HG03159 (cell line): Measurements from ENCODE around the gene PHLDA3.

Experiments
- ATAC-seq: cut with Tn5 transposase; IDR thresholded peaks from one replicate; pipeline ENCODE4 v1.9.1; 2021; ENCODE audit warnings: mild to moderate bottlenecking, moderate library complexity; ENCODE audit not compliant: unreplicated experiment

The PHLDA3 gene

DNA sequence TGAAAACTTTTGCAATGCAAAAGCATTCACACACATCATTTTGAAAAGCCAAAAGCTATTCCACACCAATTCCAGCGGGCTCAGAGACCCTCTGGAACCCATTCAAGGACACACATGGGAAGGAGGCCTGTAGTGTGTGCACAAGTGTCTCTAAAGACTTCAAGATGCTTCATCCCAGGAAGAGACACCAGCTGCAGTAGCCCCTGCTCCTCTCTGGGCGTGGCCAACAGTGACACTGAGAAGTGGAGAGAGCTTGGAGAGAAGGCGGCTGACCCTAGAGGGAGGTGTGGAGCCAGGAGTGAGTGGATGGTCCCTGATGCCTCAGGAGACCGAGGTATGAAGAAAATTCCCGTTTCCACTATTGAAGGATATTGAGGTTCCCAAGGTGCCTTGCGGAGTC lies 32.6 kb downstream of the PHLDA3 start:
- no peak for ATAC-seq

DNA sequence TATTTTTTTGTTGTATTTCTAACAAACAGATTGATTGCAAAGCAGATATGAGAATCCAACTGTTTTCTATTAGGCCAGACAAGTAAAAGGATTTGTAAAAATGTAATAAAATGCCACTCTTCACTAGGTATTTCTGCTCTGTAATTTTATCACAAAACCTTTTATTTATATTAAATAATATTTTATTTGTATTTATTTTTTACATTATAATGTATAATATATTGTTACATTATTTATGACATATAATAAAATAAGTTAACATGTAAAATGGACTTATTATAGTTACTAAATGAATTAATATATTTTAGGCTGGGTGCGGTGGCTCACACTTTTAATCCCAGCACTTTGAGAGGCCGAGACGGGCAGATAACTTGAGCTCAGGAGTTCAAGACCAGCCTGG lies 34.7 kb downstream of the PHLDA3 start:
- no peak for ATAC-seq

DNA sequence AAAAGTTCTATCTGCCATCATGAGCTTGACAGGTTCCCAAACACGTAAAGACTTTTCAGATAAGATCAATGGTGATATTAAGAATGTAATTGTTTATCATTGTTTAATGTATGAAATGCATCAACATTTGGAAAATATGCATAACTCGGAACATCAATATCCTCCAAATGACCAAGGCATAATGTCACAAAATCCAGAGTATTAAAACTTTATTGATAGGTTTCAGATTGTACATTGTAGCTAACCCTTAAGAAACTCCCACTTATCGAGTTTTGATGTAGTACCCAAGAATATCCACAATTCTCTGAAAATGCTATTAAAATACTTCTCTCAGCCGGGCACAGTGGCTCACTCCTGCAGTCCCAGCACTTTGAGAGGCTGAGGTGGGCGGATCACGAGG lies 35.4 kb downstream of the PHLDA3 start:
- ATAC-seq, result no peak

- ATAC-seq, result no peak
Observed at GRCh38 chr1:201430776-201431175, 38.2 kb downstream of the PHLDA3 start.

DNA sequence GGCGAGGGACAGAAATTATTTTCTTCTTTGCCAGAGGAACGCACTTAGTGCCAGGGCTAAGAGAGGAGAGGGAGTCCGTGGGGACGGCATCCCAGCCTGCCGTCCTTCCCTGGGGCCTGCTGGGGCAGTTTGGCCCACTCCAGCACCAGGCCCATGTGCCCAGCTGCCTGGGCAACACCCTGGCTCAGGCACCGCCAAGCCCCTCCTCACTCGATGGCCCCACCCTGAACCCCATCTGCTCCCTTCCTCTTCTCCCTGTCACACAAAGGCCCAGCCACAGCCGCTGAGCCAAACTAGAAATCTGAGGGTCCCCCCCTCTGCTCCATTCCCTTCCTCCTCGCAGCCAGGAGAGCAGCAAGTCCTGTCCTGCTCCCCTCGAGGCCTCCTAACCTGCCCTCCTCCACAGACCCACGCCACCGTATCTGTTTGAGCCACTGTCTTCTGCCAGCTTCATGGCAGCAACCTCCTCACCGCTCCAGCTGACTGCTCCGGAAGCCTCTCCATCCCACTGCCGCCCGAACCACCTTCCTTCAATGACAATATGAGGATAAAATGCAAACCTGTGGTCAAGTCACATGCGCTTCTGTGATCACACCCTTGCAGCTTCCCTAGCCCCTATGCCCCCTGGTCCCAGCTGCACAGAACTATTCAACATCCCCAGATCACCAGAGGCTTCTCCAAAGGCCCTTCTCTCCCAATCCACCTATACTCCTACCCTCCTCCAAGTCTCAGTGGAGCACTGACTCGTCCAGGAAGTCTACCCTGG lies 39.1 kb downstream of the PHLDA3 start:
- no peak for ATAC-seq

GRCh38 chr1:201427963-201428362 lies 41.0 kb downstream of the PHLDA3 start:
- no peak for ATAC-seq

DNA sequence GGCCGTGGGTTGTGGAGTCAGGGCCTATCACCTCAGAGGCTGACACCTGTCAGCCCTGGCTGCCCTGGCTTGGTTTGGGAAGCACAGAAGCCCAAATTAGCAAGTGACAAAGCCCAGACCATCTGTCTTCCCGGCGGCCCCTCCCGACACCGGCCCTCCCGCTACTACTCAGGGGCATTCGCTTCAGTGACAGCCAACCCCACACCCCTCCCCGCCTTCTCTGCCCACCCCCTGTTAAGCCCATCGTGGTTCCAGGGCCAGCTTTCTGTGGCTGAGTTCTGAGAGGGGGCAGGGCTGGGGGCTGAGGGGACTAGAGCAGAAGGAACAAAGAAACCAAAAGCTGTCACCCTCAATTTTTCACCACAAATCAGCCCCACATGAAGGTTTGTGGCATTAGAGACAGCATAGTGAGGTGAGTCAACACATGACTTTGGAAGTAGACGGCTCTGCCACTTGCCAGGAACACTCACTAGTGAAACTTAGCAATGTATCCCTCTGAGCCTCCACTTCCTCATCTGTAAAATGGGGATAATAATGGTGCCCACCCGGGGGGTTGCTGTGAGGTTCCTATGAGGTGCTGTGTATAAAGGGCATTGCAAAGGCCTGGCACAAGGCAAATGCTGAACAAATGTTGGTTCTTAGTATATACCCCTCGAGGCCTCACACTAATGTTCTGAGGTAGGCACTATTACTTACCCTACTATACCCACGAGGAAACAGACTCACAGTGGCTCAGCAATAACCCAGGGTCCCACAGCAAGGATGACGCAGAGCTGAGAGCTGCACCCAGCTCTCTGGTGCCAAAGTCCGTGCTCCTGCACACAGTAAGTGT lies 42.3 kb downstream of the PHLDA3 start:
- no peak for ATAC-seq

- no peak for ATAC-seq
Observed at GRCh38 chr1:201424146-201424545, 44.8 kb downstream of the PHLDA3 start.

GRCh38 chr1:201423655-201424054 lies 45.3 kb downstream of the PHLDA3 start:
- ATAC-seq, result no peak

DNA sequence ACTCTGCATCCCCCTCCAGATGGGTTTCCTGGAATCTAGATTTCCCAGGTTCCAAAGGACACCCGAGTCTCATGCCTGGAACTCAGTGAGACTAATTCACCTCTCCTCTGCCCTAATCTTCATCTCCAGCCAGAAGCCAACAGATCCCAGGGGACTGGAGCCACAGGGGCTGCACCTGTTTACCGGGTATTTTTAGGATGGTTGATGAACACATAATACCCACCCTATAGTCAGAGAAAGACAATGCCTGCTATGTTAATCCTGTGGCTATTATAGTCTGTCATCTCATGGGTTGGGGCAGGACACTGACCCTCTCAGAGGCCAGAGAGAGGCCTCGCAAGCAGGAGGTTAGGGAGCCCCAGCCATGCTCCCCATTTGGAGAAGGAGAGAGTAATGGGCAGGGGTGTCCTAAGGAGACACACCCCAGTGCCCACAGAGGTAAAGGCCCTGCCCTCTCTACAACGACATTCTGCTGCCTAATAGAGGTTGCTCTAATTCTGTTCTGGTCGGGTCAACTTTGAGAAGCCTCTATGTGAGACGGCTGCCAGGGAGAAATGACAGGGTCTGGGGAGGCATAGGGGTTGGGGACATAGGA lies 46.5 kb downstream of the PHLDA3 start:
- ATAC-seq, result no peak

GRCh38 chr1:201422026-201422425 lies 47.0 kb downstream of the PHLDA3 start:
- no peak for ATAC-seq

GRCh38 chr1:201421041-201421440 lies 47.9 kb downstream of the PHLDA3 start:
- no peak for ATAC-seq

GRCh38 chr1:201420608-201421002 lies 48.4 kb downstream of the PHLDA3 start:
- no peak for ATAC-seq

- ATAC-seq, result no peak
Observed at GRCh38 chr1:201419746-201420607, 49.0 kb downstream of the PHLDA3 start.

- ATAC-seq, result no peak
Observed at GRCh38 chr1:201419256-201419655, 49.7 kb downstream of the PHLDA3 start.

DNA sequence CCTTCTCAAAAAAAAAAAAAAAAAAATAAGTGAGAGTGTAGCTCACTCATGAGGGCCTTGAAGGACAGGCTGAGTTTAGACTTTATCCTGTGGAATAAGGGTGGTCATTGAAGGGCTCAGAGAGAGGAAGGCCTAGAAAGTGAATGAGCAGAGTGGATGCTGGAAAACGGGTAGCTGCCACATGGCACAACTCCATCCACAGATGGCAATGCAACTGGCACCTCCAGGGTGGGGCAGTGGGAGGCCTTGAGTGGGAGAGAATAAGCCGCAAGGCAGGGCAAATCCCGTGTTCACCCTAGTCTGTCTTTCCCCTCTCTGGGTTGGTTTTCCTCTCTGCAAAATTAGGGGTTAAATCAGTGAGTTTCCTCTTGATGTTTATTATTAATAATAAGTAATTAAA lies 50.5 kb downstream of the PHLDA3 start:
- no peak for ATAC-seq
